Subcutaneous abdominal adipose tissue (tissue), 5 donors: Measurements from ENCODE around the gene NODAL.

ENCODE experiments used
- H3K27ac ChIP-seq: one replicate; pipeline ENCODE4 v1.7.0; 2013; ENCODE audit warnings: low read depth, mild to moderate bottlenecking, inconsistent platforms, low read length, moderate library complexity
- H3K27me3 ChIP-seq, 5 donors: one replicate each; pipeline ENCODE4 v1.7.0; 2013; ENCODE audit warnings: low read length in 5 of 5, inconsistent platforms in 1 of 5; ENCODE audit not compliant: control insufficient read depth in 5 of 5, insufficient read depth in 4 of 5
- H3K36me3 ChIP-seq, 5 donors: one replicate each; pipeline ENCODE4 v1.7.0; 2013; ENCODE audit warnings: low read length in 5 of 5; ENCODE audit not compliant: control insufficient read depth in 5 of 5, insufficient read depth in 5 of 5
- H3K4me1 ChIP-seq, 5 donors: one replicate each; pipeline ENCODE4 v1.7.0; 2013; ENCODE audit warnings: low read length in 5 of 5, mild to moderate bottlenecking in 3 of 5, moderate library complexity in 1 of 5; ENCODE audit not compliant: control insufficient read depth in 5 of 5, insufficient read depth in 5 of 5
- H3K4me3 ChIP-seq, 5 donors: one replicate each; pipeline ENCODE4 v1.7.0; 2013; ENCODE audit warnings: low read length in 5 of 5, low read depth in 1 of 5
- H3K9ac ChIP-seq, 5 donors: one replicate each; pipeline ENCODE4 v1.7.0; 2013; ENCODE audit warnings: low read length in 5 of 5, mild to moderate bottlenecking in 4 of 5, moderate library complexity in 3 of 5
- H3K9me3 ChIP-seq, 5 donors: one replicate each; pipeline ENCODE4 v1.7.0; 2013; ENCODE audit warnings: low read length in 5 of 5; ENCODE audit not compliant: control insufficient read depth in 5 of 5
- donor health status: healthy.
- donor health status: healthy.
- donor health status: healthy.
- donor health status: healthy.
- donor health status: healthy.

NODAL gene

DNA sequence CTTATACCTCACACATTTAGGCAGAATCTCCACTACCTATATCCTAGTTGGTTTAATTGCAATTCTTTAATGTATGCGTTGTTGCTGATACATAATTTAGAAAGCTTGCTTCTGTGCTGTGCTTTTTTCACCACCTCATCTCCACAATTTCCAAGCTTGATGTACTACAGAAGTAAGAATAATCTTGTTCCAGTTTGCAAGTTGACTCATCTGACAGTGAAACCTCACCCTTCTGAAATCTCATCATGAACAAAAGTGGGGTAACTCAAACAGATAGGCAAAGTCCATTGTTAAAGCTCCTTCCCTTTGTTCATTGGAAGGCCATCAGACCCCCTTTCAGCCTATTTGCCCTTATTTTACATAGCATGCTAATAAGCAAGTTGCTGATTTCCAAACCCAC, 23.9 kb downstream of the NODAL start:
- Histone ChIP-seq H3K9ac (no peak overlapping the region), H3K27ac (peak overlapping the region; percentile 9), H3K9me3 (no peaks in the 10 kb centered on the region), H3K36me3 (peaks cover 21 to 38% (median 30%) of the 10 kb centered on the region in 5 donors), H3K27me3 (no peaks in the 10 kb centered on the region), H3K4me3 (no peak overlapping the region), H3K4me1 (peaks cover 3 to 29% (median 22%) of the 10 kb centered on the region in 5 donors)

DNA sequence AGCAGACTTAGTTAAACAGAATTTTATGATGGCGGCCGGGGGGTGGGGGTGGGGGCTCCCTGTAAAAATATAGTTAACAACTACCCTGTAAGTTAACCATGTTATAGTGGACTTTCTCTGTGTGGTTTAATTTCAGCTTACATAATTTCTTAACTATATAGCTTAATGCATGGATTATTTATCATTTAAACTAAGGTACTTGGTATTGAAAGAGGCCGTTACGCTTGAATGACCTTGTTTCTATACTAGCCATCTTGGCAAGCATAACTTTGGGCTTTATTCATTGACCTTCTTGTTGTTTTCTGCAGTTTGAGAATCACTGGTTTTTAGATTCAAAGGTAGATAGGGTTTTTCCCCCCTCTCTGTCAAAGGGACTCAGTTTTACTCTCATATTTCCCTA, 29.1 kb downstream of the NODAL start:
- H3K27ac ChIP-seq, result peak overlapping the region; percentile 14
- no peaks in the 10 kb centered on the region for H3K27me3 ChIP-seq
- H3K4me3 ChIP-seq, result no peak overlapping the region
- H3K36me3 ChIP-seq, result peaks cover 0 to under 1% (median 0%) of the 10 kb centered on the region in 5 donors
- no peaks in the 10 kb centered on the region for H3K9me3 ChIP-seq
- H3K4me1 ChIP-seq, result peaks cover 3 to 53% (median 39%) of the 10 kb centered on the region in 5 donors
- no peak overlapping the region for H3K9ac ChIP-seq

GRCh38 chr10:70410608-70411007, 30.9 kb downstream of the NODAL start:
- H3K9me3 ChIP-seq, result no peaks in the 10 kb centered on the region
- peak overlapping the region; percentile 71 for H3K27ac ChIP-seq
- no peak overlapping the region for H3K4me3 ChIP-seq
- peaks cover 6 to 66% (median 51%) of the 10 kb centered on the region in 5 donors for H3K4me1 ChIP-seq
- no peaks in the 10 kb centered on the region for H3K36me3 ChIP-seq
- H3K9ac ChIP-seq, result no peak overlapping the region
- H3K27me3 ChIP-seq, result no peaks in the 10 kb centered on the region

DNA sequence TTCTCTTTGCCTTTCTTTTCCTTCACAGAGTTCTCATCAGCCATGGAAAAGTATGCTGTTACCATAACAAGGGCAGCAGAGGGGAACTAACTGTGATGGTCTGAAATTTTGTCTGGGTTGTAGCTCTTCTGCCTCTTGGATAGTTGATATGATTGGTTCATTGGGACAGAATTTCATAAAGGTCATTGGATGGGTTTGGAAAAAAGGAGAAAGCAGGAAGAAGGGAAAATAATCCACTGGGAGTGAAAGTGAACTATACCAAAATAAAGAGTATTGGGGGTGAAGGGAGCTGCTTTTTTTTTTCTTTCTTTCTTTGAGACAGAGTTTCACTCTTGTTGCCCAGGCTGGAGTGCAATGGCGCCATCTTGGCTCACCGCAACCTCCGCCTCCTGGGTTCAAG, 31.7 kb downstream of the NODAL start:
- Histone ChIP-seq H3K9me3 (no peaks in the 10 kb centered on the region), H3K36me3 (no peaks in the 10 kb centered on the region), H3K27me3 (no peaks in the 10 kb centered on the region), H3K27ac (peak overlapping the region; percentile 71), H3K9ac (no peak overlapping the region), H3K4me3 (no peak overlapping the region), H3K4me1 (peaks cover 6 to 72% (median 58%) of the 10 kb centered on the region in 5 donors)

DNA sequence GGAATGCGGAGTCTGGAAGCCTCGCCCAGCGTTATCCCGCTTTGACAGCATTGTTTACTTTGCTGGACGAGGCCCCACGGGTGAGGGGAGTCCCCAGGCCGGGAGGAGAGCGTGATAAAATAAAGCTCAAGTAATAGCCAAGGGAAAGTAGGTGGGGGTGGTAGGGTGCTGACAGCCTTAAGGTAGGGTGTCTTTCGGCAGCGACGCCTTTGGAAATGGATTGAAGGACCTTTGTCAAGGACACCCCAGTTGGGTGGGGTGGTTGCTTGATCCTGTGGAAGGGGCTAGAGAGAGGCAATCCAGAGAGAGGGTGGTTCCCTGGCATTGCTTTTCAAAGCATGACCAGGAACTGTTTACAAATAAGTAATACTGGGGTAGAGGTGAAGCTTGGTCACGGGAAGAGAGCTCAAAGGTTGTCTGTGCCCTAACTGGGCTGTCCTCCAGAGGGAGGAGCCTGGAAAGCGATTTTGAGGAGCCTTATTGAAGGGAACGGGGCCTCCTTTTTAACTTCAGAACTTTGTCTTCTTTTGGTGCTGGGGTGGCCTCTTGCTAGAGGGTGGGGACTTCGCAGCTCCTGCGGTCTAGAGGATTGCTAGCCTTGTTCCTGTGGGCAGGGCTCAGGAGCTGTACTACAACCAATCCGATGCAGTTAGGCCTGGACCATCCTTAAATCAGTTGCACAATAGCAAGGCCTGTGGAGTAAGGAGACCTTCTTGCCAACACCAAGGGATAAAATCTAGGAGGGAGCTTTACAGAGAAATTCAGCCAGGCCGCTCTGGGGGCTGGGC, 36.2 kb downstream of the NODAL start:
- Histone ChIP-seq H3K9me3 (no peaks in the 10 kb centered on the region), H3K27ac (peak overlapping the region; percentile 99), H3K9ac (peak overlapping the region; percentile 84 to 99 (median 97)), H3K4me1 (peaks cover 5 to 50% (median 42%) of the 10 kb centered on the region in 5 donors), H3K4me3 (peak overlapping the region; percentile 89 to 98 (median 96)), H3K36me3 (no peaks in the 10 kb centered on the region), H3K27me3 (no peaks in the 10 kb centered on the region)

DNA sequence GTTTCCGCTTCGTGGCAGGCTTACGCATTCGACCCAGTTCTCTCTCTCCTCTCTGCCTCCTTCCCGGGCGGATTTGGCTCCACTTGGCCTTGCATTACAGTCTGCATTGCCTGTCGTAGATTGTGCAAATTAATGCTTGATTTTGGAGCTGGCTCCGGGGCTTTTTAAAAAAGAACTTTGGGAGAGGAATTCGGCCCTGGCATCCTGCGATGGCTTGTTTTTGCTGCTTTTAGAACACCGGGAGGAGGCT, 36.8 kb downstream of the NODAL start:
- Histone ChIP-seq H3K27me3 (no peaks in the 10 kb centered on the region), H3K9ac (peak overlapping the region; percentile 82 to 99 (median 97)), H3K4me1 (peaks cover 5 to 46% (median 38%) of the 10 kb centered on the region in 5 donors), H3K27ac (peak overlapping the region; percentile 99), H3K9me3 (no peaks in the 10 kb centered on the region), H3K36me3 (no peaks in the 10 kb centered on the region), H3K4me3 (peak overlapping the region; percentile 89 to 98 (median 96))

GRCh38 chr10:70404036-70404786, 37.3 kb downstream of the NODAL start, which contains the start of gene EIF4EBP2:
TSS of gene EIF4EBP2 (plus strand) at chr10:70404145. CDS start at chr10:70404402, 257 bp downstream.
- peaks cover 5 to 41% (median 33%) of the 10 kb centered on the region in 5 donors for H3K4me1 ChIP-seq
- H3K27ac ChIP-seq, result peak within 1 kb of the TSS; percentile 99
- H3K4me3 ChIP-seq, result peak within 1 kb of the TSS; percentile 89 to 98 (median 96)
- no peaks in the 10 kb centered on the region for H3K27me3 ChIP-seq
- H3K9ac ChIP-seq, result peak within 1 kb of the TSS; percentile 82 to 99 (median 97)
- H3K36me3 ChIP-seq, result no peaks in the 10 kb centered on the region
- no peaks in the 10 kb centered on the region for H3K9me3 ChIP-seq

- peak overlapping the region; percentile 99 for H3K27ac ChIP-seq
- peak overlapping the region; percentile 11 to 96 (median 66) for H3K4me3 ChIP-seq
- no peaks in the 10 kb centered on the region for H3K36me3 ChIP-seq
- H3K9me3 ChIP-seq, result no peaks in the 10 kb centered on the region
- peak overlapping the region in 2 of 5 donors; percentile 37 to 54 for H3K9ac ChIP-seq
- H3K27me3 ChIP-seq, result no peaks in the 10 kb centered on the region
- peaks cover 5 to 35% (median 28%) of the 10 kb centered on the region in 5 donors for H3K4me1 ChIP-seq
Observed at GRCh38 chr10:70403483-70404035, 37.9 kb downstream of the NODAL start.

DNA sequence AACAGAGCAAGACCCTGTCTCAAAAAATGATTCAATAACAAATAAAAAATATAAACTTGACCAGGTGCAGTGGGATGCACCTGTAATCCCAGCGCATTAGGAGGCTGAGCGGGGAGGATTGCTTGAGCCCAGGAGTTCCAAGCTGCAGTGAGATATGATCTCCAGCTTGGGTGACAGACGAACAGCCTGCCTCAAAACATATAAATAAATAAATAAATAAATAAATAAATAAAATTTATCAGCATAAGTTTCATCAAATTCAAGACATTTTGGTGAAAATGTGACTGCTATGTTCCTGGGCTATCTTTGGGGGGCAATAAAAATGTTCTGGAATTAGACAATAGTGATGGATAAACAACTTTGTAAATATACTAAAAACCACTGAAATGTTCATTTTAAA, 42.3 kb downstream of the NODAL start:
- H3K9ac ChIP-seq, result no peak overlapping the region
- no peaks in the 10 kb centered on the region for H3K9me3 ChIP-seq
- H3K27me3 ChIP-seq, result no peaks in the 10 kb centered on the region
- no peak overlapping the region for H3K27ac ChIP-seq
- H3K36me3 ChIP-seq, result no peaks in the 10 kb centered on the region
- H3K4me3 ChIP-seq, result no peak overlapping the region
- H3K4me1 ChIP-seq, result peaks cover 2 to 7% (median 5%) of the 10 kb centered on the region in 5 donors

GRCh38 chr10:70396140-70396539, 45.3 kb downstream of the NODAL start:
- no peak overlapping the region for H3K4me3 ChIP-seq
- peaks cover 0 to 4% (median 0%) of the 10 kb centered on the region in 5 donors for H3K4me1 ChIP-seq
- no peaks in the 10 kb centered on the region for H3K9me3 ChIP-seq

More at GRCh38 chr10:70396140-70396539, 45.3 kb downstream of the NODAL start:
- no peaks in the 10 kb centered on the region for H3K27me3 ChIP-seq
- no peak overlapping the region for H3K27ac ChIP-seq
- H3K9ac ChIP-seq, result no peak overlapping the region
- H3K36me3 ChIP-seq, result no peaks in the 10 kb centered on the region
